Transverse colon (tissue), 4 donors: ENCODE results near the gene MSL2.

Experiments used
- EP300 ChIP-seq: sonication (generic); formaldehyde crosslinking; IDR thresholded peaks from one replicate; pipeline ENCODE4 v1.6.1; 2017; ENCODE audit warnings: antibody characterized with exemption, low read depth
- POLR2A ChIP-seq: fragments of 450-650 bp; IDR thresholded peaks from one replicate; pipeline ENCODE4 v1.6.1; 2016; ENCODE audit warnings: antibody characterized with exemption, mild to moderate bottlenecking, moderate library complexity
- POLR2AphosphoS5 ChIP-seq, 3 donors: sonication (generic); formaldehyde crosslinking; IDR thresholded peaks; one replicate each; pipeline ENCODE4 v1.6.1; 2016; ENCODE audit warnings: antibody characterized with exemption in 3 of 3
- TF ChIP-seq, protein P1 (sequence below), 5 experiments: fragments of 200-600 bp in 3 of 5; fragments of 450-650 bp in 2 of 5; sonication (generic) in 3 of 5; IDR thresholded peaks; 1 replicate in 2 of 5; 2 replicates in 3 of 5; pipeline ENCODE4 v1.5.1; 2016 to 2017; ENCODE audit warnings: antibody characterized with exemption in 5 of 5, inconsistent platforms in 3 of 5, mild to moderate bottlenecking in 2 of 5, moderate library complexity in 1 of 5

DNA sequence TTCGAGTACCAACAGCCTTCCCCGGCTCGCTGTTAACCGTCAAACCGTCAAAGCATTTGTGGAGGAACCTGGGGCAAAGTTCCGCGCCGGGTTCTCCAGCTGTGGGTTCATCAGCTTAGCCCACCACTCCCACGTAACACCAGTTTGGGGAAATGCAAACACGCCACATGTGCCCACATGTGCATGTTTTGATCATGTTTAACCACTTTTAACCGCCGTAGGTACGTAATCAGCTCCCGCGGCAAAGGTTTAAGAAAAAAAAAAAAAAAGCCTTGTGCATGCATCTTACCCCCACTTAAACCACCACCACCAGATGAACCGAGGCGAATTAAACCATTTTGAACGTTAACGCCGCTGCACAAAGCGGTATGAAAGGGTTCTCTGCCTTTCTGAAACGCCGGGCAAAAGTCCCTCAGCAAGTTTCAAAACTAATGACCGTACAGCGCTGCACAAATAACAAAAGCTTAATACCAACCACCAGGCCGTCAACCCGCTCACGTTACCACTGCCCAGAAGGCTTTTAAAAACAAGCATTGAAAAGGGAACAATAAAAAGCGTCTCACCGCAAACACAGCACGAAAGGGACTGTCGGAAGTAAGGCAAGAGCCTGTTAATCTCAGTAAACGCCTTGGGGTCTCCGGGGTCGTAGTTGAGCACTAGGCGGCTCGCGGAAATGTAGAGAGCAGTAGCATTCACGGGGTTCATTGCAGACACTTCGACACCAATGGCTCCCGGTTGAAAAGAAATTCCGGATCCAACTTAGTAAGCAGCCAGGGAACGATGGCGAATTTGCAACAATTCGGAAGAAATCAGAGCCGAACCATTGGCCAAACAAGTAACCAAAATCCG, 1.5 kb downstream of the MSL2 start:
- no peak for TF ChIP-seq POLR2AphosphoS5 (IDR thresholded peaks at IDR 0.05)
- TF ChIP-seq, protein P1, sequence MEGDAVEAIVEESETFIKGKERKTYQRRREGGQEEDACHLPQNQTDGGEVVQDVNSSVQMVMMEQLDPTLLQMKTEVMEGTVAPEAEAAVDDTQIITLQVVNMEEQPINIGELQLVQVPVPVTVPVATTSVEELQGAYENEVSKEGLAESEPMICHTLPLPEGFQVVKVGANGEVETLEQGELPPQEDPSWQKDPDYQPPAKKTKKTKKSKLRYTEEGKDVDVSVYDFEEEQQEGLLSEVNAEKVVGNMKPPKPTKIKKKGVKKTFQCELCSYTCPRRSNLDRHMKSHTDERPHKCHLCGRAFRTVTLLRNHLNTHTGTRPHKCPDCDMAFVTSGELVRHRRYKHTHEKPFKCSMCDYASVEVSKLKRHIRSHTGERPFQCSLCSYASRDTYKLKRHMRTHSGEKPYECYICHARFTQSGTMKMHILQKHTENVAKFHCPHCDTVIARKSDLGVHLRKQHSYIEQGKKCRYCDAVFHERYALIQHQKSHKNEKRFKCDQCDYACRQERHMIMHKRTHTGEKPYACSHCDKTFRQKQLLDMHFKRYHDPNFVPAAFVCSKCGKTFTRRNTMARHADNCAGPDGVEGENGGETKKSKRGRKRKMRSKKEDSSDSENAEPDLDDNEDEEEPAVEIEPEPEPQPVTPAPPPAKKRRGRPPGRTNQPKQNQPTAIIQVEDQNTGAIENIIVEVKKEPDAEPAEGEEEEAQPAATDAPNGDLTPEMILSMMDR (IDR thresholded peaks at IDR 0.05) = peak in 1 of 5 experiments; percentile 6
- no peak for TF ChIP-seq POLR2A
- TF ChIP-seq EP300 = no peak
